ENCODE data around the gene PVALB. TPM values are rescaled to one million over a fixed set of nuclear protein-coding genes. Genes with fewer than 3 reads are reported as not detected.

Gene PVALB
- total RNA-seq, 1 donor from 2014 or later: not detected

- DNase-seq (ENCODE audit: low read depth in 2 of 2): no peak
Observed at GRCh38 chr22:36814801-36815200, 2.0 kb downstream of the PVALB start.

- DNase-seq (ENCODE audit: low read depth in 2 of 2): no peak
Observed at GRCh38 chr22:36811094-36811800, 5.6 kb downstream of the PVALB start.

GRCh38 chr22:36809351-36809750, 7.5 kb downstream of the PVALB start:
- no peak for DNase-seq (ENCODE audit: low read depth in 2 of 2)

- DNase-seq (ENCODE audit: low read depth in 2 of 2): no peak
Observed at GRCh38 chr22:36808721-36809344, 8.0 kb downstream of the PVALB start.

- no peak for DNase-seq (ENCODE audit: low read depth in 2 of 2)
Observed at GRCh38 chr22:36807627-36808026, 9.2 kb downstream of the PVALB start.

GRCh38 chr22:36806835-36807234, 10.0 kb downstream of the PVALB start:
- DNase-seq (ENCODE audit: low read depth in 2 of 2): no peak

- no peak for DNase-seq (ENCODE audit: low read depth in 2 of 2)
Observed at GRCh38 chr22:36803358-36803757, 13.5 kb downstream of the PVALB start.

- DNase-seq (ENCODE audit: low read depth in 2 of 2): no peak
Observed at GRCh38 chr22:36798674-36799066, 18.2 kb downstream of the PVALB start.

GRCh38 chr22:36797911-36798673, 18.7 kb downstream of the PVALB start:
- no peak for DNase-seq (ENCODE audit: low read depth in 2 of 2)

- DNase-seq (ENCODE audit: low read depth in 2 of 2): no peak
Observed at GRCh38 chr22:36797374-36797773, 19.5 kb downstream of the PVALB start.

- no peak for DNase-seq (ENCODE audit: low read depth in 2 of 2)
Observed at GRCh38 chr22:36796552-36797175, 20.2 kb downstream of the PVALB start.

GRCh38 chr22:36795633-36796032, 21.2 kb downstream of the PVALB start:
- no peak for DNase-seq (ENCODE audit: low read depth in 2 of 2)

GRCh38 chr22:36790648-36791047, 26.2 kb downstream of the PVALB start:
- DNase-seq (ENCODE audit: low read depth in 2 of 2): no peak

GRCh38 chr22:36787204-36787988, 29.4 kb downstream of the PVALB start:
- DNase-seq (ENCODE audit: low read depth in 2 of 2): no peak

GRCh38 chr22:36783743-36784142, 33.1 kb downstream of the PVALB start:
- no peak for DNase-seq (ENCODE audit: low read depth in 2 of 2)

GRCh38 chr22:36781656-36782627, 34.9 kb downstream of the PVALB start:
- peak; percentile 95 to 96 for DNase-seq (ENCODE audit: low read depth in 2 of 2)

GRCh38 chr22:36778020-36778419, 38.8 kb downstream of the PVALB start:
- no peak for DNase-seq (ENCODE audit: low read depth in 2 of 2)

- no peak for DNase-seq (ENCODE audit: low read depth in 2 of 2)
Observed at GRCh38 chr22:36776722-36777121, 40.1 kb downstream of the PVALB start.

- peak; percentile 100 for DNase-seq (ENCODE audit: low read depth in 2 of 2)
Observed at GRCh38 chr22:36775964-36776669, 40.7 kb downstream of the PVALB start, which contains the start of gene IFT27. Gene IFT27, minus strand, starts transcription at chr22:36776119. Its CDS starts 412 bp downstream, at chr22:36775707.
